Activated CD4-positive, alpha-beta T cell treated with anti-CD3 and anti-CD28 coated beads, Interleukin-2, amount 50 U/mL, for 24 hours (primary cell): Measurements from ENCODE around the gene GIMAP8.

Experiments
- DNase-seq, 2 donors: peaks; one replicate each; pipeline ENCODE4 v3.0.0-alpha.2; 2020; ENCODE audit warnings: low read depth in 1 of 2, low spot score in 1 of 2

Gene GIMAP8

GRCh38 chr7:150410680-150411346 is 39.6 kb upstream of the GIMAP8 start:
- no peak for DNase-seq

- DNase-seq = no peak
Observed at GRCh38 chr7:150411606-150412005, 38.8 kb upstream of the GIMAP8 start.

DNA sequence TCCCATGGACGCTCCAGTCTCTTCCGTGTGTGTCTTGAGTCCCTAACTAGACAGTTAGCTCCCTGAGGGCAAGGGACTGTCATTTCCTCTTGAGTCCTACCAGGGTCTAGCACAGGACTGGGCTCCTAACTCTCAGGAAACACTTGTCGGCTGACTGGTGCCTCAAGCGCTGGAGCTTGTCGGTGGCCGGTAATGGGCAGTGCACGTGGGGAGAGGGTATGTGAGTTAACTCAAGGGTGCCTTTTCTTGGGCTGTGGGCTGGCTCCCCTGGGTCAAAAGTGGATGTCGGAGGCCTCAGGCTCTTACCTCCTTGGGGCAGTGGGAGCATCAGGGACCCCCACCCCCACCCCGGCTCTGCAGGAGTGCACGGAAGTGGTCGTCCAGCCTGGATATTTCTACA is 38.4 kb upstream of the GIMAP8 start:
- no peak for DNase-seq

DNA sequence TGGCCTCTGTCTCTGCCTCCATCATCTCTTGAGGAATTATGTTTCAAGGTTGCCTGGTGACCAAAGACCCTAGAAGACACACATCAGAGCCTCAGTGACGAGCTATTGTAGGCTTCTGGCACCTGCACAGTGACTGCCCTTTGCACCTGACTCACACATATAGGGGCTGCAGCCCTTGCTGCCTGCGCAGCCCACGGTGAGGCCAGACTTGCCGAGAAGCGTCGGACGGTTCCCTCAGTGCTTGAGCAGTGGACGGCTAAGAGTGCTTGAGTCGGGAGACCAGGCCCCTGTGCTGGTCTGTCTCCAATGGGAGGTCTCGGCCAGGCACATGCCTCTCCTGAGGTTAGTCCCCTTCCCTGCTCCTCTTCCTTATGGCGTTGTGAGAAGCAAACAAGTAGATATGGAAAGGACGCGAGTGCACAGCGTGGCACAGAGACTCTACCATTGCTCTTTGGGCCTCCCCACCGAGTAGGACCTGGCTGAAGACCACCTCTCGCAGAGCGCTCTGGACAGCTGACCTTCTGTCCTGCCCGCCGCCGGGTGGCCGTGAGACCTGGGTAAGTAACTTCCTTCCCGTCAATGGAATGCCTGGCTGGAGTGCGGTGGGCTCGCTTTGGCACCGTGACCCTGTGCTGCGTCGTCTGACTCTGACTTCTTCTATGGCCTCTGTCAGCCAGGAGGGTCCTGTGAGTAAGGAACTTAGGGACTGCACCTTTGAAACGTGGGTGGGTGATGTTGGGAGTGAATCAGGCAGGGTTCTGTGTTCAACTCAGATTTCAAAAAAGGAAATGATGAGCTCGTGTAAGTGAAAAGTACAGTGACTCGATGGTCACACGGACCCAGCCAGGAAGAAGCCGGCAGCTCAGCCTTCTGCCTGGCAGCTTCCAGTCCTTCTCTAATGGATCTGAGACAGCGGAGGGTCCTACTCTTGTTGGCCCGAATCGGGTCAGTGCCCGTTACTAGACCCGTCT is 37.6 kb upstream of the GIMAP8 start:
- DNase-seq = no peak

- no peak for DNase-seq
Observed at GRCh38 chr7:150413640-150414081, 36.8 kb upstream of the GIMAP8 start.

- no peak for DNase-seq
Observed at GRCh38 chr7:150415161-150416153, 35.0 kb upstream of the GIMAP8 start.

DNA sequence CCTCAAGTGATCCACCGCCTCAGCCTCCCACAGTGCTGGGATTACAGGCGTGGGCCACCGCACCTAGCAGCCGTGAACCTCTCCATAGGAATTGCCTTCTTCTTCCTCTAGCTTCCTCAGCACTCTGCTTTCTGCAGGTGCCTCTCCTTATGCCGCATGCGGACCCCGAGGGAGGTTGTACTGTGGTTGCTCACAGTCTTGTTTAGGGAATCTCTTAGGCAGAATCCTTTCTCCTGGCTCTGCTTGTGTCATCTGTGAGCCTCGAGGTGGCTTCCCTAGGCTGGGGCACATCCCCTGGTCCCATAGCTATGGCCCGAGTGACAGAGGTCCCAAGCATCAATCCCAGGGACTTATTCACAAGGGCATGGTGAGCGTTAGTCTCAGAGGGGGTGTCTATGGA is 33.2 kb upstream of the GIMAP8 start:
- no peak for DNase-seq

- DNase-seq = no peak
Observed at GRCh38 chr7:150417863-150418262, 32.6 kb upstream of the GIMAP8 start.

DNA sequence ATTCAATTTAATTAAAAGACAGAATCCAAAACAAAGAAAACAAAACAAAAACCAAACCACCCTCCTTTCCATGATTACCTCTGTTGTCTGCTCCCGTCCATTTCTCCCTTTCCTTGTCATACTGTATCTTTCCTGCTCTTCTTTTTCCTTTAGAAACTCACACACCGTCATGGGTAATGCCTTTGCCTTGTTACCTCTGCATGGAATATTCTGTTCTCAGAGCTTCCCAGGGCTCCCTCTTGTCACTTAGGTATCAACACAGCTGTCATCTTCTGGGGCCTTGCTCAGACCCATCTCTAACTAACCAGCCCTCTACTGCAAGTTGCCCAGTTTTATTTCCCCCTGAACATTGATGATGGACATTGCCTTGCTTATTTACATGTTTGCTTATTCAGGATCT is 30.2 kb upstream of the GIMAP8 start:
- no peak for DNase-seq

GRCh38 chr7:150420987-150421674 is 29.3 kb upstream of the GIMAP8 start:
- peak; percentile 68 to 83 for DNase-seq

DNA sequence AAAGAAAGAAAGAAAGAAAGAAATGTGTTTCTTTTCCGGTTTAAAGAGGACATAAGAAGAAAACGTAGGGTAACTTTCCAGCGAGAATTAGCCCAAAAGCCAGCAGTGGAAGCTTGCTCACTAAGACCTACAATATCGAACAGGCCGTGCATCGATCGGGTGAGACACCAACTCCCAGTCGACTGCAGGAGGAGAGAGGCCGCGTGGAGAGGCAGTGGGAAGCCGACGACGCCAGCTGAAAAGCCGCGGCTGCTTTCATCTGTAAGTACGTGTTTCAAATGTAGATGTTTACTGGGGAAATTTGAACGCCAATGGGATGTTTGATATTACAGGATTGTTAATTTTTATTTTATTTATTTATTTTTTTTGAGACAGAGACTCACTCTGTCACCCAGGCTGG is 28.6 kb upstream of the GIMAP8 start:
- no peak for DNase-seq

DNA sequence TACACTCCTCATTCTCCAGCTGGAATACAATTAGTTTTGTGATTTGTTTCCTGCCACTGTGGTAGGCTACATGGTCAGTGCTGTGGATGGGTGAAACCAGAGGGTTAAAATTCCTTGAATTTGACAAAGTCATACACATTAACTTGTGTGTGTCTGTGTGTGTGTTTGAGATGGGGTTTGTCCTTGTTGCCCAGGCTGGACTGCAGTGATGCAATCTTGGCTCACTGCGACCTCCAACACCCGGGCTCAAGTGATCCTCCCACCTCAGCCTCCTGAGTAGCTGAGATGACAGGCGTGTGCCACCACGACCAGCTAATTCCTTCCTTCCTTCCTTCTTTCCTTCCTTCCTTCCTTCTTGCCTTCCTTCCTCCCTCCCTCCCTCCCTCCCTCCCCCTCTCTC is 24.8 kb upstream of the GIMAP8 start:
- DNase-seq = no peak

GRCh38 chr7:150428671-150429451 is 21.6 kb upstream of the GIMAP8 start:
- no peak for DNase-seq

DNA sequence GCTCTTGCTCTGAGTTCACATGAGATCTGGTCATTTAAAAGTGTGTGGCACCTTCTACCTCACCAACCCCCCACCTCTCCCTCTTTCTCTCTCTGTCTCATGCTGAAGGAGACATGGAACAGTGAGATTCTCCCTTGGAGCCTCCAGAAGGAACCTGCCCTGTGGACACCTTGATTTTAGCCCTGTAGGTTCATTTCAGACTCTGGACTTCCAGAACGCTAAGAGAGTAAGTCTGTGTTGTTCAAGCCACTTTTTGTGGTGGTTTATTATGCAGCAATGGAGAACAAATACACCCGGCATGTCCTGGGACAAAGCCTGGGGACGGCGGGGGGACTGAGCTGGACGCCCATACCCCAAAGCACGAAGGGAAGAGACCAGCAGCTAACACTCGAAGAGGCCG is 20.7 kb upstream of the GIMAP8 start:
- no peak for DNase-seq

- no peak for DNase-seq
Observed at GRCh38 chr7:150430465-150431085, 19.9 kb upstream of the GIMAP8 start.

GRCh38 chr7:150431839-150432658 is 18.4 kb upstream of the GIMAP8 start:
- DNase-seq = no peak

- no peak for DNase-seq
Observed at GRCh38 chr7:150432915-150433892, 17.2 kb upstream of the GIMAP8 start.
